ENCODE measurements around the gene NRG2. TPM values are rescaled to one million over a fixed set of nuclear protein-coding genes. Genes with fewer than 3 reads are reported as not detected.
A peak's percentile ranks its signal among the peaks of the same experiment; 100 is the strongest.

The NRG2 gene
- total and polyA plus RNA-seq, 2 of the 8 experiments (the other 6 are each of a cell fraction or from before 2014, with no cell fraction given) = 0.27 to 0.54 TPM

DNA sequence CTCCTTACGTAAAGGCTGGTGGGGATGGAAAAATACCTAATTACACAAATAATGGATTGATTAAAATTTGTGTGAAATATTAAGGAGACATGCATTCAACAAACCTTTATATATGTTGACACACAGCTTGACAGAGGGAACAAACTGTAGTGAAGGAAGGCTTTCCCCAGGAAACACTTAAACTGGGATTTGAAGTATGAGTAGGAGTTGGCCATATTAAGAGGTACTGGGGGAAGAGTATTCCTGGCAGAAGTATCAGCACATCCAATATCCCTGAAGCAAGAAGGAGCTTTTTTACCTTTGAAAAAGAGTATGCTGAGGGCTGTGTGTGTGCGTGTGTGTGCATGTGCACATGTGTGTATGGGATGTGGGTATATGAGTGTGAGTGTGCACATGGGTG lies 136.4 kb downstream of the NRG2 start:
- peaks cover 13% of the 10 kb centered on the region; the same call in 1 of the 2 replicates for H3K23me2 ChIP-seq (ENCODE audit: low read depth, low read length)
- CTCF ChIA-PET (ENCODE audit: partially characterized antibody) = interaction anchor here (1.0 to 16.4 kb wide), 8 partner anchors 8 to 64 kb away, joined by 3 to 181 read pairs (median 4); no protein-coding TSS in a partner anchor
- TF ChIP-seq, protein P1, sequence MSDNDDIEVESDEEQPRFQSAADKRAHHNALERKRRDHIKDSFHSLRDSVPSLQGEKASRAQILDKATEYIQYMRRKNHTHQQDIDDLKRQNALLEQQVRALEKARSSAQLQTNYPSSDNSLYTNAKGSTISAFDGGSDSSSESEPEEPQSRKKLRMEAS (IDR thresholded peaks at IDR 0.05) = no peak
- TF ChIP-seq YY1 (IDR thresholded peaks at IDR 0.05; ENCODE audit: low read depth, low read length) = no peak
- TF ChIP-seq POU5F1 (IDR thresholded peaks at IDR 0.05; ENCODE audit: low read depth, low read length) = no peak
- TF ChIP-seq, protein P2, sequence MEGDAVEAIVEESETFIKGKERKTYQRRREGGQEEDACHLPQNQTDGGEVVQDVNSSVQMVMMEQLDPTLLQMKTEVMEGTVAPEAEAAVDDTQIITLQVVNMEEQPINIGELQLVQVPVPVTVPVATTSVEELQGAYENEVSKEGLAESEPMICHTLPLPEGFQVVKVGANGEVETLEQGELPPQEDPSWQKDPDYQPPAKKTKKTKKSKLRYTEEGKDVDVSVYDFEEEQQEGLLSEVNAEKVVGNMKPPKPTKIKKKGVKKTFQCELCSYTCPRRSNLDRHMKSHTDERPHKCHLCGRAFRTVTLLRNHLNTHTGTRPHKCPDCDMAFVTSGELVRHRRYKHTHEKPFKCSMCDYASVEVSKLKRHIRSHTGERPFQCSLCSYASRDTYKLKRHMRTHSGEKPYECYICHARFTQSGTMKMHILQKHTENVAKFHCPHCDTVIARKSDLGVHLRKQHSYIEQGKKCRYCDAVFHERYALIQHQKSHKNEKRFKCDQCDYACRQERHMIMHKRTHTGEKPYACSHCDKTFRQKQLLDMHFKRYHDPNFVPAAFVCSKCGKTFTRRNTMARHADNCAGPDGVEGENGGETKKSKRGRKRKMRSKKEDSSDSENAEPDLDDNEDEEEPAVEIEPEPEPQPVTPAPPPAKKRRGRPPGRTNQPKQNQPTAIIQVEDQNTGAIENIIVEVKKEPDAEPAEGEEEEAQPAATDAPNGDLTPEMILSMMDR (IDR thresholded peaks at IDR 0.05; ENCODE audit: control extremely low read depth in 1 of 3, insufficient read depth in 1 of 3, low read depth in 1 of 3, low read length in 3 of 3) = no peak
- TF ChIP-seq TEAD4 (IDR thresholded peaks at IDR 0.05; ENCODE audit: low read depth, low read length) = no peak
- no peak for TF ChIP-seq GABPA (IDR thresholded peaks at IDR 0.05; ENCODE audit: borderline replicate concordance, insufficient read depth, low read length)
- TF ChIP-seq ASH2L (IDR thresholded peaks at IDR 0.05; ENCODE audit: low read length) = no peak
- no peak for TF ChIP-seq EZH2 (IDR thresholded peaks at IDR 0.05; ENCODE audit: low read depth, low read length, severe bottlenecking)
- no peak for TF ChIP-seq CHD1 (IDR thresholded peaks at IDR 0.05; ENCODE audit: low read depth, low read length)
- TF ChIP-seq KDM1A (IDR thresholded peaks at IDR 0.05; ENCODE audit: borderline replicate concordance, low read length) = no peak
- no peak for TF ChIP-seq NRF1 (IDR thresholded peaks at IDR 0.05; ENCODE audit: low read depth, low read length)

More for the DNA sequence above, 136.4 kb downstream of the NRG2 start:
- Histone ChIP-seq H3K4ac (replicated peaks; ENCODE audit: insufficient read length, low read depth, low read length) (no peak overlapping the region), H3K9me3 (ENCODE audit: insufficient read depth in 2 of 2, low read depth in 1 of 2, low read length in 1 of 2) (no peaks in the 10 kb centered on the region), H2AFZ (ENCODE audit: low read length) (no peak overlapping the region), H3K4me2 (ENCODE audit: insufficient read depth in 1 of 2, low read depth in 2 of 2, low read length in 2 of 2) (no peak overlapping the region), H2BK120ac (replicated peaks; ENCODE audit: low read depth, low read length) (no peak overlapping the region), H3K27ac (ENCODE audit: low read depth, low read length) (no peak overlapping the region), H3K4me1 (replicated peaks in 1 of 4; ENCODE audit: control insufficient read depth in 3 of 4, insufficient read depth in 4 of 4, low read length in 3 of 4) (peaks cover 0 to 23% (median 10%) of the 10 kb centered on the region in 4 experiments; a peak in 6 of 7 replicates), H3K23ac (ENCODE audit: insufficient read length) (no peak overlapping the region), H4K20me1 (replicated peaks in 1 of 2; ENCODE audit: control insufficient read depth in 1 of 2, insufficient read depth in 2 of 2, low read length in 2 of 2) (peaks cover 3 to 10% of the 10 kb centered on the region in 2 experiments), H3K79me1 (ENCODE audit: low read depth, low read length) (no peaks in the 10 kb centered on the region), H3K79me2 (ENCODE audit: control insufficient read depth in 1 of 2, insufficient read depth in 2 of 2, low read length in 2 of 2) (no peaks in the 10 kb centered on the region), H3K18ac (ENCODE audit: extremely low read depth, low read length) (no peak overlapping the region), H4K8ac (ENCODE audit: extremely low read depth, insufficient read depth, low read length) (no peak overlapping the region), H3K36me3 (ENCODE audit: control insufficient read depth in 2 of 4, insufficient read depth in 4 of 4, low read length in 3 of 4) (no peaks in the 10 kb centered on the region), H2AK5ac (ENCODE audit: low read depth, low read length) (no peak overlapping the region), H2BK5ac (ENCODE audit: low read depth, low read length) (no peak overlapping the region), H2BK15ac (ENCODE audit: low read length) (peak overlapping the region; percentile 84; the same call in 1 of the 2 replicates), H3K27me3 (replicated peaks in 1 of 4; ENCODE audit: control insufficient read depth in 3 of 4, extremely low read depth in 1 of 4, insufficient read depth in 3 of 4, low read length in 3 of 4) (peaks cover 24 to 53% (median 38%) of the 10 kb centered on the region in 4 experiments), H3K14ac (ENCODE audit: insufficient read length) (no peak overlapping the region), H3K56ac (replicated peaks; ENCODE audit: insufficient read length, low read depth, low read length) (no peak overlapping the region), H3K9ac (replicated peaks in 1 of 4; ENCODE audit: extremely low read depth in 1 of 4, low read depth in 3 of 4, low read length in 3 of 4) (no peak overlapping the region), H2BK12ac (ENCODE audit: low read depth, low read length) (no peak overlapping the region; the same call in 1 of the 2 replicates), H2BK20ac (ENCODE audit: low read length) (no peak overlapping the region), H3K4me3 (ENCODE audit: extremely low read depth in 1 of 4, insufficient read depth in 2 of 4, low read depth in 3 of 4, low read length in 4 of 4) (no peak overlapping the region), H4K91ac (replicated peaks; ENCODE audit: insufficient read length, low read length) (no peak overlapping the region), H4K5ac (ENCODE audit: insufficient read length, low read depth, low read length) (no peak overlapping the region)
- DNase-seq (ENCODE audit: low read depth in 1 of 2, low spot score in 2 of 2) (no peak), FAIRE-seq (no peak)
- POLR2A ChIA-PET (ENCODE audit: partially characterized antibody) = no interaction called here
- WGBS, 2 experiments (ENCODE audit: extremely low coverage in 1 of 2, insufficient coverage in 1 of 2, insufficient read length in 1 of 2, insufficient replicate concordance in 2 of 2, low coverage in 1 of 2, low lambda C conversion rate in 2 of 2, missing lambda C conversion rate in 1 of 2) = 92% methylated on average over 2 of the region's 2 CpGs; no CpG with 5 or more reads in 1 of the 2 experiments

All from H1 (cell line).